ENCODE measurements around the gene IRAK1.

- TF ChIP-seq POLR2A (IDR thresholded peaks at IDR 0.05) = no peak
- TF ChIP-seq CTCF (IDR thresholded peaks at IDR 0.05) = no peak
- no peak for TF ChIP-seq POLR2AphosphoS5 (IDR thresholded peaks at IDR 0.05)
These were observed 19.7 kb downstream of the IRAK1 start for GRCh38 chrX:154000051-154000450.
